HG03442 (cell line): ENCODE measurements around the gene CRTC1.

ENCODE experiments used
- ATAC-seq: cut with Tn5 transposase; IDR thresholded peaks from one replicate; pipeline ENCODE4 v1.9.1; 2021; ENCODE audit warnings: mild to moderate bottlenecking, moderate library complexity; ENCODE audit not compliant: unreplicated experiment

The CRTC1 gene

DNA sequence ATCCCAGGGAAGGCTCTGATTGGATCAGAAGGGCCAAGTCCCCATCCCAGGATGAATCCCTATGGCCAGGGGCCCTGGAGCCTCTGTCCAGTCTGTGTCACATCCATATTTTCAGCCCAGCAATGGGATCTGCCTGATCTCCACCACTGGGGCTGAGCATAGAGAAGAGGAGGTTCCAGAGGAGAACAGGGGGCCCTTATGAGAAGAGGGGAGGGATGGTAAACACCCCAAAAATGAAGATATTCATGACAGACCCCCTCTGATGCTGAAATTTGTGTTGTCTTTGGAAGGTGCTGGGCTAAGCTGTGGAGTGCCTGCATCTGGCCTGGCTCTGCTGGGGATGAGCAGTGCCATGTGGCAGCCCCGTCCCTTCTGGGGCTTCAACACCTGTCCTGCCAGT, 32.2 kb upstream of the CRTC1 start:
- ATAC-seq = no peak

DNA sequence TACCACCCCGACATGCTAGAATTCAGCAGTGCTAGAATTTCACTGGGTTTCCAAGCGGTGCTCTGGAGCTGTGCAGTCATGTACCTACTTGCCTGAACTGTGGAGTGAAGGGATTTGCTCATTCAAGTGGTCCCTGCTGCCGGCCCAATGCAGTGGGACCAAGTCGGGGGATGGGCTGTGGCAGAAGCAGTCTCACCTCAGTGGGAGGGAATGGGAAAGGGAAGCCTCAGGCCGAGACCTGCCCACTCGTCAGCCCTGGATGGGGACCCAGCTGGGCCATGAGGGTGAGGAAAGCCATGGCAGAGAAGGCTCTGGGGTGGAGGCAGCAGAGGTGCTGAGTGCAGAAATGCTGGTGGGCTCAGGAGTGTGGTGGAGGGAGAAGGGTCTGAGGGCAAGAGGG, 31.7 kb upstream of the CRTC1 start:
- ATAC-seq = no peak

DNA sequence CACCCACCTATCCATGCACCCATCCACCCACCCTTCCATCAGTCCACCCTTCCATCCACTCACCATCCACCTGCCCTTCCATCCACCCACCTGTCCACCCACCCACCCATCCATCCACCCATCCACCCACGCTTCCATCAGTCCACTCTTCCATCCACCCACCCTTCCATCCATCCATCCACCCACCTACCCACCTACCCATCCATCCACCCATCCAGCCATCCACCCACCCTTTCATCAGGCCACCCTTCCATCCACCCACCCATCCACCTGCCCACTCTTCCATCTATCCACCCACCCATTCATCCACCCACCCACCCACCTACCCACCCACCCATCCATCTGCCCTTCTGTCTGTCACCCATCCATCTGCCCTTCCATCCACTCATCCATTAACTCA, 29.6 kb upstream of the CRTC1 start:
- ATAC-seq = no peak

DNA sequence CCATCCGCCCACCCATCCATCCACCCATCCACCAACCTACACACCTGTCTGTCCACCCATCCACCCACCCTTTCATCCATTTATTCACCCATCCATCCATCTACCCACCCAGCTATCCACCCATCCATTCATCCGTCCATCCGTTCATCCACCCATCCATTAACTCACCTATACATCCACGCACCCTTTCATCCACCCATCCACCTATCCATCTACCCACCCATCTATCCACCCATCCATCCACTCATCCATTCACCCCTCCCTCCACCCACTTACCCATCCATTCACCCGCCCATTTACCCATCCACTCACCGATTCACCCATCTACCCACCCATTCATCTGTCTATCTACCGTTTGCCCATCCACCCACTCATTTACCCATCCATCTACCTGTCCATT, 29.0 kb upstream of the CRTC1 start:
- no peak for ATAC-seq

DNA sequence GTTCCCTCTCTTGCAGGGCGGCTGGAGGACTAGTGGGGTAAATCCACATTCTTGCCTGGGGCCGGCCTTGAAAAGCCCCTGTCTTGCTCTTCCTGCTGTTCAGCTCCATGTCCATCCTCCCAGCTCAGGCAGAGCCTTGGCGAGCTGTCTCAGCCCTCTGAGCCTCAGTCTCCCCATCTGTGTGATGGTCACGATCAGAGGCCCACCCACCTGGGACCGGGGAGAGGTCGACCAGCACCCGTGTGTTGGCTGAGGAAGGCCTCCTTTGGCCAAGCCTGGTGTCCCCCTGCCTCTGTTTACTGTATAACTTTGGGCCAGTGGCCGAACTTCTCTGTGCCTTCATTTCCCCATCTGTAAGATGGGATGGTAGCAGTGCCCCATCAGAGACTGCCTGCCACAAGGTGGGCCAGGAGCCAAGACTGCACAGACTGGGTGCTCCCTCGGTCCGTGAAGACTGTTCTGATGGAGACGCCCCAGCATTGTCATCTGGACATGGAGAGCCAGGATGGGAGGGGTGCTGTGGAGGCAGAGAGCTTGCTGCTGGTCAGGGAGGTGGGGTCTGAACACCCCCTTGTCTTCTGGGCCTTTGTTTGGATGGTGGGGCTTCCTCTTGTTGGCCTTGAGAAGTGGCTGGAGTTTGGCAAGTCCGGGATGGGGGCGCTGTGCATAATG, 28.2 kb upstream of the CRTC1 start:
- no peak for ATAC-seq

DNA sequence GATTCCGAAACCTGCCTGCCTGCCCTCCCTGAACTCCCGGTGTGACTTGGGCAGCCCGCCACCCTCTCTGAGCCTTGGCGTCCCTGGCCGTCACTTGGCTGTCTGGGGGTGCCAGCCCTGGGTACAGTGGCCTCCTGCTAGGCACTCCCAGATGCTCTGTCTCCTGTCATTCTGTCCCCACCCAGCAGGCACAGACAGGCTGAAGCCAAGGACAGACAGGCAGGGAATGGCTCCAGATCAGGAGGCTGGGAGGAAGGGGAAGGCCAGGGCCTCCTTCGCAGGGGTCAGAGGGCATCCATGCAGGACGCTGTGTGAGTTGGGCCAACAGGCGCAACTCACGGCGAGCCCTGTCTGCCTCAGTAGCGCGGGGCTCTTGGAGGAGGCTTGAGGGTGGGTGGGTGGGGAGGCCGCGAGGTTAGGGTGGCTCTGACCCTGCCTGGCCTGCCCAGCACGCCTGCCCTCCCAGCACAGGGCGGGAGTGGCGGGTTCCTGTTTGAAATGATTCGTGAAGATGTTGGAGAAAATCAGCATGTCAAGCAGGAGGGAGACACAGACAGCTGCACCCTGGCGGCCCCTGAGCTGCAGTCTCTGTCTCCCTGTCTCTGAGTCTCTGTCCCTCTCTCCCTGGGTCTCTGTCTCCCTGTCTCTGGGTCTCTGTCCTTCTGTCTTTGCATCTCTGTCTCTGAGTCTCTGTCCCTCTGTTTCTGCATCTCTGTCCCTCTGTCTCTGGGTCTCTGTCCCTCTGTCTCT, 27.0 kb upstream of the CRTC1 start:
- ATAC-seq = no peak

DNA sequence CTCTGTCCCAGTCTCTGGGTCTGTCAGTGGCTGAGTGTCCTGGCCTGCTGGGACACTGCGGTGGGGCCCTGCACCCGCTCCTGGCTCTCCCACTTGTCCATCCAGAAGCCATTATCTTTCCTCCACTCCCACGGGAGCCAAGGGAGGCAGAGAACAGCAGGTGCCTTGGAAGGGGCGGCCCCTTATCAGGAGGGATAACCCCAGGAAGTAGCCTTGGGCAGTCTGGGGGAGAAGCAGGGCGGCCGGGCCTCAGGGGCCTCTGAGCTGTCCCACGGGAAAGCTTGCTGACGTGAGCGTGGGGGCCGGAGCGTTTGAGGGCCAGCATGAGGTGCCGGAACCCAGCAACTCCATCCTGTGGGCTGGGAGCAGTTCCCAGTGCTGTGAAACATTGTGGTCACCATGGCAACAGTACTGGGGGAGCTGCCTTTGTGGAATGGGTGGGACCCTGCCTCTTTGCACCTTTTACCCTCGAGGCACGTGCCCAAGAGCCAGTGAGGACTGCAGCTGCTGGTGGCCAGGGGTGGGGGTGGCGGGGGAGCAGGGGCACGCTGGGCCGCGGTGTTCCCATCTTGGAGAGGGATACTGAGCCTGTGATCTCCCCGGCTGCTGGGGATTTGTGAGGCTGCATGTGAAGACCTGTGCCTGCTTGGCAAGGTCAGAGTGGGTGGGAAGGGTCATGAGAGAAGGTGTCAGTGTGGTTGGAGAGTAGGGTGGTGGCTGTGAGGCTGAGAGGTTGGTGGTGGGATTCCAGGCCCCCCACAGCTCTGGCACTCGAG, 25.7 kb upstream of the CRTC1 start:
- ATAC-seq = no peak

DNA sequence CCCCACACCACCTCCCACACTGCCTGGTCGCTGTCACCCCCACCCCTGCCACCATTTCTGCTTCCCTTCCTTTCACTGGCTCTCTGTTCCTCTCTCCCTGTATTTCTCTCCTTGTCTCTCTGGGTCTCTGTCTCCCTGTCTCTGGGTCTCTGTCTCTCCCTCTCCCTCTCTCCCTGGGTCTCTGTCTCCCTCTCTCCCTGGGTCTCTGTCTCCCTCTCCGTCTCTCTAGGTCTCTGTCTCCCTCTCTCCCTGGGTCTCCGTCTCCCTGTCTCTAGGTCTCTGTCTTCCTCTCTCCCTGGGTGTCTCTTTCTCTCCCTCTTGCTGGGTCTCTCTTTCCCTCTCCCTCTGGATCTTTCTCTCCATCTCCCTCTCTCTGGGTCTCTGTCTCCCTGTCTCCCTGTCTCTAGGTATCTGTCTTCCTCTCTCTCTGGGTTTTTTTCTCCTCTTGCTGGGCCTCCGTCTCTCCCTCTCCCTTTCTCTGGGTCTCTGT, 25.1 kb upstream of the CRTC1 start:
- no peak for ATAC-seq

DNA sequence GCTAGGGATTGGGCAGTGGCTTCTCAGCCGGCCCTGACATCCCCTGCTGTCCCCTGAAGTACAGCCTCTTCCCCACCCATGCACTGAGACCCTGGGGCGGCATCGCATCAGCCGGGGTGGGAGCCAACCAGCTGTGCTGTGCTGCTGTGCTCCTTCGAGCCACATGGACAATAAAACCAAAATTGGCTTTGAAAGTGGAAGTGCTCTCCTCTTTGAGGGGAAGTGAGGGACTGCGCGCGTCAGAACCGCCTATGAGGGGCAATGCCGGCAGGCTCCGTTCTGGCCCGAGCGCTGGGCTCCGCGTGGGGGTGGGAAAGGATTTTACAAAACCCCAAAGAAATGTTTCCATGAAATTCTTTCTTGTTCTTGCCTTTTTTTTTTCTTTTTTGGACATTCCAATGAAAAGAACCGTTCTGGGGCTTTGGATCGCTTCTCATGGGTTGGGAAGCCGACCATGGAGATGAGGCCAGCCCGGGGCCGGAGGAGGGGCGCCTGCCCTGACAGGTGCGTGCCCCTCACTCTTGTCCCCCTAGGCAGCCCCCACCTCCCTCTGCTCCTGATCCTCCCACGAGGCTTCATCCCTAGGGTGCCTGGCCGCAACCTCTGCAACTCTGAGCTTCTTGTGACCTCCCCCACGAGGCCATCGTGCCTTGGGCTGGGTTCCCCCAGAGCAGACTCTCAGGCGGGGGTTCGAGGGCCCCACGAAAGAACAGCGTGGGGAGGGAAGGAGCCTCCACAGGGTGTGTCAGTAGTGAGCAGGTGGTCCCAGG, 24.0 kb upstream of the CRTC1 start:
- ATAC-seq = no peak

DNA sequence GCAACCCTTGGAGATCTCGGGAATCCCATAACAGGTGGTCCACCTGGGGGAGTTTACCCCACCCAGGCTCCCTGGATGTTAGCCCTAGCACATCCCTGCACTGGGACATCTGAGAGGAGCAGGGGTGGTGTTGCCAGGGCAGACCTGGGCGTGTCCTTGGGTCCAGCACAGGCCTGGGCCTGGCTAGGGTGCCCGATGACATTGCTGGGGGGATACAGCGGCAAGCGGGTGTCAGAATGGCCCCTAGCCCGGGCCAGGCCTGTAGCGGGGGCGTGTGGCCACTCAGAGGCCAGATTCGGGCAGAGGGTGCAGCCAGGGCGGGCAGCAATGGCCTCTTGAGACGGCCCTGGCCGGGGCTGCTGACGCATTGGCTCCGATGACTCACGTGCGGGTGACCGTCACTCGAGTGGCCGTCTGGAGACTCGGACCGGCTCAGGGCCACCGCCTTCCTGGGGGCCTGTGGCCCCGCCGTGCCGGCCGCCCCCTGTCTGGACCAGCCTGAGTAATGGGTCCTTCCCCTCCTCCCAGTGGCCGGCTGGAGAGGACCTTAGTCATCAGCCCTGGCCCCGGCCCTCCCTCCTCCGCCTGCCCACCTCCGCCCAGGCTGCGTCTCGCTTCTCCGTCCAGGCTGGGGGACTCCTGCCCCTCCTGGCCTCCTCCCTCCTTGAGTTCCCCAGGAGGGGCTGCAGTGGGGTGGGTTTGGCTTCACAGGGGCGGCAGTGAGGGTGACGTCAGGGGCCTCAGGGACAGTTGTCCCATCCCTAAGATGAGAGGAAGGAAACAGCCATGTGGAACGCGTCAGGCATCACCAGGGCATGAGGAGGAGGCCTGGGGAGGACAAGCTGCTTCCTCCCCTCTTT, 23.2 kb upstream of the CRTC1 start:
- no peak for ATAC-seq

DNA sequence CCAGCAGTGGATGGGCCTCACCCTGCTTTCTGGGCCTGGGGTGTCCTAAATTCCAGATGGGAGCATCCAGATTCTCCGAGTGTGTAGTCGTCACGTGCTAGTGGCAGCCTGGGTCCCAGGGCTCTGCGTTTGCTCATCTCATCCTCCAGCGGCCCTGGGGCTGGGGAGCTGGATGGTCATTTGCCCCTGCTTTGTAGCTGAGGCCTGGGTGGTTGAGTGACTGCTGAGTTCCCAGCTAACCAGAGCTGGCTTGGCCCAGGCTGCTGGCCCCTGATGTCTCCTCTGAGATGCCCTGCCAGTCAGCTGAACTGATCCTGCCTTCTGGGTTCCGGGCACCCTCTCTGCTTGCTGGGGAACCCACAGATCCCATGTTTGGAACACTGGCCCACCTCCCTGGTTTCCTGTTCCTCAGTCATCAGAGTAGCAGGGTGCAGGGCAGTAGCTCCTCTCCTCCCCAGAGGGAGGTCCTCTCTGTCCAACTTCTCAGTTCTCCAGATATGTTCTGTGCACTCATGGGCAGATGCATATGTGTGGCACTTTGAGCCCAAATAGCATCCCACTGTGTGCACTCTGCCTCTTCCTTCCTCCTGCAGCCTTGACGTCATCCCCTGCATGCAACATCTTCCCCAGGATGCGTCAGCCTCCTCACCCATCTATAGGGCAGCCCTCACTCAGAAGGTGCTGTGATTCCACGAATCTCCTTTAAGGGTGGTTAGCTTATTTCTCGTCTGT, 22.4 kb upstream of the CRTC1 start:
- ATAC-seq = no peak

DNA sequence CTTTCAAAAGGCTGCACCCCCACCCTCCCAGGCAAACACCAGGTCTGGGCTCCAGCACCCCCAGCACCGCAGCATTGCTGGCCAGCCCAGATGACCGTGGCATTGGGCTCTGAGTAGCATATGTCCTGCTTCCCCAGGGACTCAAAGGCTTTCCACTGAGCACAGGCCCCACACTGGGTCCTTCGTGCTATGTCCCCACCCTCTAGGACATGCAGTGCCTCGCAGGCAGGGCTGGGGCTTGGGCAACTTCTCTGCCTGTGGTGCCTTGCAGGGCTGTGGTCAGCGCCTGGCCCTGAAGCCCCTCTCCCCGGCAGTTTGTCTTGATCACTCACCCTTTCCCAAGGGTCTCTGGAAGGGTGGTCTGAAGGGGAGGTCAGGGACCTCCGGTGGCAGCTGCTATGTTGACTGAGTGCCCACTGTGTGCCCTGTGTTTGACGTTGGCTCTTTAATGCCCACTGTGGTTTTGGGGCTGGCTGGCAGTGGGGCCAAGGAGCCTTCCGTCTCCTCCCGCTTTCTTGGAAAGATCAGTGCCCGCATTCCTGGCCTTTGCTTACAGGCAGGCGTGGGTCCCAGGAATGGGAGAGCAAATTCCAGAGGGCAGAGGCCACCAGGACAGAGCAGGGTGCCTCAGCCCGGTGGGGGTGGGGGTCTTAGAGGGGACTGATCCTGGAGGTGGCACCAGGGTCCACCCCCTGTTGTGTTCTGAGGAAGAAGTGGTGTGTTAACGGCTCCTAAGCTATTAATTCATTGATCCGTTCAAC, 20.3 kb upstream of the CRTC1 start:
- ATAC-seq = no peak

DNA sequence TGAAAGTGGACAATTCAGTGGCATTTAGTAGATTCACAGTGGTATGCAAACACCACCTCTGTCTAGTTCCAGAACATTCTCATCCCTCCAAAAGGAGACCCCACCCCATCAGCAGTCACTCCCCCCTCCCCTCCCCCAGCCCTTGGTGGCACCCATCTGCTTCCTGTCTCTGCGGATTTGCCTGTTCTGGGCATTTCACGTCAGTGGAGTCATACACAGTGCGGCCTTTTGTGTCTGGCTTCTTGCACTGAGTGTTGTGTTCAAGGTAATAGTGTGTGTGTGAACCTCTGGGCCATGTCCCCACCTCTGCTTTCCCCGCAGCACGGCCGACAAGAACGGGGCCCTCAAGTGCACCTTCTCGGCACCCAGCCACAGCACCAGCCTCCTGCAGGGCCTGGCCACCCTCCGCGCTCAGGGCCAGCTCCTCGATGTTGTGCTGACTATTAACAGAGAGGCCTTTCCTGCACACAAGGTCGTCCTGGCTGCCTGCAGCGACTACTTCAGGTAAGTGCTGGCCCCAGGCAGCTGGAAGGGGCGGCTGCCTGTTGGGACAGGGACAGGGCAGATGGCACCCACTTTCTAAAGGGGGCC, 19.4 kb upstream of the CRTC1 start:
- no peak for ATAC-seq

DNA sequence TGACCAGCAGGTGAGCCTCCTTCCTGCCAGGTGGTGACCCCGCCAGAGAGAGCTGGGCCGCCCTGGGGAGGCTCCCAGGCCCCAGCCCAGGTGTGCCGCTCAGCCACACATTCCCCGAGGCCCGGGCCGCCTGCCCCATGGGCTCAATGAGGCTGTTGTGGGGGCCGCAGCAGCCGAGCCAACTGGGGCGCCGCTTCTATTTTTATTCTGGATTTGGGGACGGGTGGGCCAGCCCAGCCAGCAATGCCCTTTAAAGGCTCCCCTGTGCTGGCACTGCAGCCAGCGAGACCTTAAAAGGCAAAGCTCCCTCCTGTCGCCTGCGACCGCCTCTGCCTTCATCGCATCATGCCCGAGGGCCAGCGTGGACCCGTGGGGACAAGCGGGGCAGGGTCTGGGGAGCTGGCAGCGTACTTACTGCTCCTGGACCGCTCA, 17.7 kb upstream of the CRTC1 start:
- no peak for ATAC-seq

DNA sequence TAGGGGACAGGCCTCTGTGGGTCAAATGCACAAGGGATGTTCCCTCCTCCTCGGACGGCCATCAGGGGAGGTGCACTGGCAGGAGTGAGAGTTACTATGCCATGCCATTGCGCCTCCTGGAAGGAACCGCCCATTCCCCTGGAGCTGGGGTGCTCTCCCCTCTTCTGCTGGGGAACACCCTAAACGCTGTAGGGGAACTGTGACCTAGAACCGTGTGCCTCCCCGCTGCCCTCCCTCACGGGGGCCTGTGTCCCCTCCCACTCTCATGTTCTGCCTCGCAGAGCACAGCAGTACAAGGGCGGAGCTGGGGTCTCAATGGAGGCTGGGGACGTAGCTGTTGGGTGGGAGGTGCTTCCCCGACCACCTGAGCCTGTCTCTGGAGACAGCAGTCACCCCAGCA, 17.2 kb upstream of the CRTC1 start:
- ATAC-seq = no peak

DNA sequence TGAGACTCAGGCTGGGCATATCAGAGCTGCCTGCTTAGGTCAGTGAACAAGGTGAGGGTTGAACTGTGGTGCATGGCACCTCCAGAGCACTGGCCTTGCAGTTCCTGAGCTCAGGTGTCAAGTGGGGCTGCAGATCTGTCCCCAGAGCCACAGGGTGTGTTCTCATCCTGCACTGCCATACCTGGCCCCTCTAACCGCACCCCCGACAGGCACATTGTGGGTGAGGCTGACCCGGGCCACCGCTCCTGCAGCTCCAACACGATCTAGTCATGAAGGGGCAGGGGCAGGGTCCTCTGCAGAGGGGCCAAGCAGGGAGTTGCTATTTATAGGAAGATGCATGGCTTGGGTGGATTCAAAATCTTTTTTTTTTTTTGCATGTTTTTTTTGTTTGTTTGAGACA, 16.7 kb upstream of the CRTC1 start:
- ATAC-seq = no peak

DNA sequence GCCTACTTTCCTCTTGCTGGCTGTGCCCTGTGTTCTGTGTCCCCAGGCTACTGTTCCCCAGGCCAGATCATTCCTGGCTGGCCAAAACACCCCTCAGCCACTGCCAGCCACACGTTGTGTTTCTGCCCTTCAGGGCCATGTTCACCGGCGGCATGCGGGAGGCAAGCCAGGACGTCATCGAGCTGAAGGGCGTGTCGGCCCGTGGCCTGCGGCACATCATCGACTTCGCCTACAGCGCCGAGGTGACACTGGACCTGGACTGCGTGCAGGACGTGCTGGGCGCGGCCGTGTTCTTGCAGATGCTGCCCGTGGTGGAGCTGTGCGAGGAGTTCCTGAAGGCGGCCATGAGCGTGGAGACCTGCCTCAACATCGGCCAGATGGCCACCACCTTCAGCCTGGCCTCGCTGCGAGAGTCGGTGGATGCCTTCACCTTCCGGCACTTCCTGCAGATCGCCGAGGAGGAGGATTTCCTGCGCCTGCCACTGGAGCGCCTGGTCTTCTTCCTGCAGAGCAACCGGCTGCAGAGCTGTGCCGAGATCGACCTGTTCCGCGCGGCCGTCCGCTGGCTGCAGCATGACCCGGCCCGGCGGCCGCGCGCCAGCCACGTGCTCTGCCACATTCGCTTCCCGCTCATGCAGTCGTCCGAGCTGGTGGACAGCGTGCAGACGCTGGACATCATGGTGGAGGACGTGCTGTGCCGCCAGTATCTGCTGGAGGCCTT, 15.8 kb upstream of the CRTC1 start:
- ATAC-seq = no peak

DNA sequence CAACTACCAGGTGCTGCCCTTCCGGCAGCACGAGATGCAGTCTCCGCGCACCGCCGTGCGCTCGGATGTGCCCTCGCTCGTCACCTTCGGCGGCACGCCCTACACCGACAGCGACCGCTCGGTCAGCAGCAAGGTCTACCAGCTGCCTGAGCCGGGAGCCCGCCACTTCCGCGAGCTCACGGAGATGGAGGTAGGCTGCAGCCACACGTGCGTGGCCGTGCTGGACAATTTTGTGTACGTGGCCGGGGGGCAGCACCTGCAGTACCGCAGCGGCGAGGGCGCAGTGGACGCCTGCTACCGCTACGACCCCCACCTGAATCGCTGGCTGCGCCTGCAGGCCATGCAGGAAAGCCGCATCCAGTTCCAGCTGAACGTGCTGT, 15.2 kb upstream of the CRTC1 start:
- ATAC-seq = no peak
